PC-9 (cell line): ENCODE measurements around the gene MZT1.

Experiments used
- CTCF ChIP-seq: fragments of 200-600 bp; sonication (generic); conservative IDR thresholded peaks from 2 replicates; pipeline ENCODE4 v1.6.1; 2017; ENCODE audit warnings: mixed run types, antibody characterized with exemption, mild to moderate bottlenecking, moderate library complexity
- EZH2 ChIP-seq: fragments of 200-600 bp; sonication (generic); IDR thresholded peaks from 2 replicates; pipeline ENCODE4 v1.8.0; 2017; ENCODE audit warnings: antibody characterized with exemption, low read depth

- no peak for TF ChIP-seq CTCF
- TF ChIP-seq EZH2, result no peak
These were observed 38.2 kb downstream of the MZT1 start for GRCh38 chr13:72689181-72689696.
